Vagina (tissue), 2 donors: ENCODE data around the gene FAM228A.

ENCODE experiments used
- POLR2AphosphoS5 ChIP-seq, 2 donors: sonication (generic); formaldehyde crosslinking; IDR thresholded peaks; one replicate each; pipeline ENCODE4 v1.9.0; 2017; ENCODE audit warnings: antibody characterized with exemption in 2 of 2, mild to moderate bottlenecking in 2 of 2, low read depth in 1 of 2; ENCODE audit not compliant: insufficient read depth in 1 of 2
- TF ChIP-seq, protein P1 (sequence below), 3 experiments: fragments of 450-650 bp in 2 of 3; fragments of 200-600 bp in 1 of 3; sonication (generic) in 1 of 3; IDR thresholded peaks; one replicate each; pipeline ENCODE4 v1.5.1; 2017 to 2019; ENCODE audit warnings: antibody characterized with exemption in 3 of 3, mild to moderate bottlenecking in 2 of 3, moderate library complexity in 2 of 3

DNA sequence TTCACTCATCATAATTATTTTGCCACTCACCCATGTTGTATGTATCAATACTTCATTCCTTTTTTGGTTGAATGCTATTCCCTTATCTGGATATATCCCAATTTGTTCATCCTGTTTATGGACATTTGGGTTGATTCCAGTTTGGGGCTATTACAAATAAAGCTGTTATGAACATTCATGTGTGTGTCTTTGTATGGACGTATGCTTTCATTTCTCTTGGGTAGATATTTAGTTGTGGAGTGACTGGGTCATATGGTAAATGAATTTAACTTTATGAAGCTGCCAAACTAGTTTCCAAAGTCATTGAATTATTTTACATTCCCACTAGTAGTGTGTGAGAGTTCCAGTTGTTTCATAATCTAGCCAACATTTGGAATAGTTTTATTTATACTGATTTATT, 48.9 kb upstream of the FAM228A start:
- TF ChIP-seq, protein P1, sequence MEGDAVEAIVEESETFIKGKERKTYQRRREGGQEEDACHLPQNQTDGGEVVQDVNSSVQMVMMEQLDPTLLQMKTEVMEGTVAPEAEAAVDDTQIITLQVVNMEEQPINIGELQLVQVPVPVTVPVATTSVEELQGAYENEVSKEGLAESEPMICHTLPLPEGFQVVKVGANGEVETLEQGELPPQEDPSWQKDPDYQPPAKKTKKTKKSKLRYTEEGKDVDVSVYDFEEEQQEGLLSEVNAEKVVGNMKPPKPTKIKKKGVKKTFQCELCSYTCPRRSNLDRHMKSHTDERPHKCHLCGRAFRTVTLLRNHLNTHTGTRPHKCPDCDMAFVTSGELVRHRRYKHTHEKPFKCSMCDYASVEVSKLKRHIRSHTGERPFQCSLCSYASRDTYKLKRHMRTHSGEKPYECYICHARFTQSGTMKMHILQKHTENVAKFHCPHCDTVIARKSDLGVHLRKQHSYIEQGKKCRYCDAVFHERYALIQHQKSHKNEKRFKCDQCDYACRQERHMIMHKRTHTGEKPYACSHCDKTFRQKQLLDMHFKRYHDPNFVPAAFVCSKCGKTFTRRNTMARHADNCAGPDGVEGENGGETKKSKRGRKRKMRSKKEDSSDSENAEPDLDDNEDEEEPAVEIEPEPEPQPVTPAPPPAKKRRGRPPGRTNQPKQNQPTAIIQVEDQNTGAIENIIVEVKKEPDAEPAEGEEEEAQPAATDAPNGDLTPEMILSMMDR (IDR thresholded peaks at IDR 0.05) = no peak
- no peak for TF ChIP-seq POLR2AphosphoS5 (IDR thresholded peaks at IDR 0.05; ENCODE audit: insufficient read depth in 1 of 2, low read depth in 1 of 2)
